Esophagus mucosa (tissue), 1 donor: ENCODE measurements around the gene DMRTB1. TPM values are rescaled to one million over a fixed set of nuclear protein-coding genes. Genes with fewer than 3 reads are reported as not detected.

ENCODE experiments used
- ATAC-seq: fragments of 200-7000 bp; cut with Tn5 transposase; one replicate; pipeline ENCODE4 v1.9.1; 2020
- total RNA-seq: library from RNA; stranded (reverse); gene quantifications from one replicate; pipeline ENCODE4 v1.2.4, GENCODE V29; 2023
- donor health status: DM: yes; HTN: yes; CAD: no.

The DMRTB1 gene
- total RNA-seq, 1 donor from 2014 or later: not detected

GRCh38 chr1:53511323-53511932, 52.2 kb downstream of the DMRTB1 start:
- no peak for ATAC-seq

- ATAC-seq: no peak
Observed at GRCh38 chr1:53511933-53512806, 53.0 kb downstream of the DMRTB1 start.

- no peak for ATAC-seq
Observed at GRCh38 chr1:53512807-53513755, 53.9 kb downstream of the DMRTB1 start.

- no peak for ATAC-seq
Observed at GRCh38 chr1:53513846-53514245, 54.6 kb downstream of the DMRTB1 start.

- no peak for ATAC-seq
Observed at GRCh38 chr1:53514436-53514835, 55.2 kb downstream of the DMRTB1 start.

GRCh38 chr1:53516181-53516580, 57.0 kb downstream of the DMRTB1 start:
- ATAC-seq: no peak

Other genes starting within 250 kb of the DMRTB1 start
- 28.0 TPM for gene CZIB, start 238.8 kb upstream of the DMRTB1 start, total RNA-seq
- gene MAGOH, start 220.9 kb upstream of the DMRTB1 start, total RNA-seq: 30.0 TPM
- 21.0 TPM for gene LRP8, start 131.3 kb upstream of the DMRTB1 start, total RNA-seq